Nephron (organoid): Measurements from ENCODE around the gene NUP210L.
A peak's percentile ranks its signal among the peaks of the same experiment; 100 is the strongest.

Experiments
- H3K27ac Mint-ChIP-seq, 3 experiments: 2 replicates each; pipeline ENCODE4 v1.8.0; 2020; ENCODE audit warnings: mixed read lengths in 3 of 3, mild to moderate bottlenecking in 2 of 3, moderate library complexity in 1 of 3
- H3K27me3 Mint-ChIP-seq: 2 replicates; pipeline ENCODE4 v1.8.0; 2021; ENCODE audit warnings: low read depth, mild to moderate bottlenecking, moderate library complexity, mixed read lengths
- H3K36me3 Mint-ChIP-seq: 2 replicates; pipeline ENCODE4 v1.8.0; 2020; ENCODE audit warnings: low read depth, mixed read lengths
- H3K4me1 Mint-ChIP-seq: 2 replicates; pipeline ENCODE4 v1.8.0; 2020; ENCODE audit warnings: mixed read lengths
- H3K4me3 Mint-ChIP-seq, 3 experiments: 2 replicates each; pipeline ENCODE4 v1.8.0; 2020; ENCODE audit warnings: mild to moderate bottlenecking in 3 of 3, mixed read lengths in 3 of 3, moderate library complexity in 2 of 3
- H3K9me3 Mint-ChIP-seq: 2 replicates; pipeline ENCODE4 v1.8.0; 2020; ENCODE audit warnings: mixed read lengths
- CTCF ChIP-seq, 3 experiments: fragments of 200-600 bp; sonication (generic); IDR thresholded peaks; one replicate each; pipeline ENCODE4 v1.5.0; 2021; ENCODE audit warnings: antibody characterized with exemption in 3 of 3; ENCODE audit not compliant: unreplicated experiment in 3 of 3

Gene NUP210L

GRCh38 chr1:154166207-154166606 lies 11.3 kb upstream of the NUP210L start:
- Mint-ChIP-seq H3K36me3 (peaks cover 83% of the 10 kb centered on the region), H3K4me1 (no peaks in the 10 kb centered on the region), H3K27me3 (no peaks in the 10 kb centered on the region), H3K9me3 (no peaks in the 10 kb centered on the region), H3K27ac (no peak overlapping the region), H3K4me3 (no peak overlapping the region)
- TF ChIP-seq CTCF (IDR thresholded peaks at IDR 0.05; ENCODE audit: unreplicated experiment in 3 of 3) = no peak

GRCh38 chr1:154159554-154159953 lies 4.7 kb upstream of the NUP210L start:
- no peaks in the 10 kb centered on the region for H3K9me3 Mint-ChIP-seq
- peaks cover 3% of the 10 kb centered on the region for H3K27me3 Mint-ChIP-seq

GRCh38 chr1:154158307-154159125 lies 3.6 kb upstream of the NUP210L start:
- Mint-ChIP-seq H3K4me3 (no peak overlapping the region), H3K27ac (no peak overlapping the region), H3K27me3 (peaks cover 3% of the 10 kb centered on the region), H3K36me3 (peaks cover 86% of the 10 kb centered on the region), H3K4me1 (no peaks in the 10 kb centered on the region), H3K9me3 (no peaks in the 10 kb centered on the region)
- no peak for TF ChIP-seq CTCF (IDR thresholded peaks at IDR 0.05; ENCODE audit: unreplicated experiment in 3 of 3)

More at GRCh38 chr1:154159554-154159953, 4.7 kb upstream of the NUP210L start:
- no peak overlapping the region for H3K27ac Mint-ChIP-seq
- no peaks in the 10 kb centered on the region for H3K4me1 Mint-ChIP-seq
- no peak overlapping the region for H3K4me3 Mint-ChIP-seq
- H3K36me3 Mint-ChIP-seq = peaks cover 87% of the 10 kb centered on the region
- no peak for TF ChIP-seq CTCF (IDR thresholded peaks at IDR 0.05; ENCODE audit: unreplicated experiment in 3 of 3)

GRCh38 chr1:154157520-154158306 lies 2.8 kb upstream of the NUP210L start:
- no peak overlapping the region for H3K4me3 Mint-ChIP-seq
- no peak for TF ChIP-seq CTCF (IDR thresholded peaks at IDR 0.05; ENCODE audit: unreplicated experiment in 3 of 3)

GRCh38 chr1:154155251-154155650 lies 378 bp upstream of the NUP210L start:
- Mint-ChIP-seq H3K4me1 (no peaks in the 10 kb centered on the region), H3K4me3 (no peak overlapping the region), H3K36me3 (peaks cover 55% of the 10 kb centered on the region), H3K9me3 (no peaks in the 10 kb centered on the region), H3K27me3 (peaks cover 3% of the 10 kb centered on the region), H3K27ac (peak overlapping the region in 2 of 3 experiments; percentile 10 to 37)
- TF ChIP-seq CTCF (IDR thresholded peaks at IDR 0.05; ENCODE audit: unreplicated experiment in 3 of 3) = no peak

More at GRCh38 chr1:154157520-154158306, 2.8 kb upstream of the NUP210L start:
- H3K4me1 Mint-ChIP-seq = no peaks in the 10 kb centered on the region
- no peaks in the 10 kb centered on the region for H3K9me3 Mint-ChIP-seq
- peaks cover 3% of the 10 kb centered on the region for H3K27me3 Mint-ChIP-seq
- H3K36me3 Mint-ChIP-seq = peaks cover 78% of the 10 kb centered on the region
- peak overlapping the region in 1 of 3 experiments; percentile 22 for H3K27ac Mint-ChIP-seq
